H1 (cell line): ENCODE data around the gene TMED5. TPM values are rescaled to one million over a fixed set of nuclear protein-coding genes. Genes with fewer than 3 reads are reported as not detected.

Experiments
- KDM5A ChIP-seq: fragments of 200-600 bp; IDR thresholded peaks from 2 replicates; pipeline ENCODE4 v1.7.1; 2012; ENCODE audit warnings: mild to moderate bottlenecking, low read length, inconsistent platforms, mixed read lengths
- RFX5 ChIP-seq: IDR thresholded peaks from 2 replicates; pipeline ENCODE4 v1.6.1; 2011; ENCODE audit warnings: low read depth, low read length, improper control_type of control experiment, borderline replicate concordance
- SIRT6 ChIP-seq: IDR thresholded peaks from one replicate; pipeline ENCODE4 v1.7.1; 2012; ENCODE audit warnings: low read length, inconsistent platforms
- polyA plus RNA-seq, 7 experiments: library from polyadenylated mRNA; depleted of rRNA in 3 of 7; stranded (reverse) in 5 of 7; unstranded in 2 of 7; fragments of >200 nt in 5 of 7; fragments of 200-250 nt in 2 of 7; gene quantifications; 1 replicate in 5 of 7; 2 replicates in 1 of 7; 4 replicates in 1 of 7; pipeline versions ENCODE4 v1.2.1 to v1.2.3, GENCODE V29; 2011 to 2013; ENCODE audit warnings: missing spikeins in 2 of 7, mixed read lengths in 2 of 7
- total RNA-seq: library from RNA; stranded (reverse); fragmentation: NEBNext Ultra II Directional; extraction: Animal tissue kit (Norgen Biotek cat#: 25700); gene quantifications from 2 replicates; pipeline ENCODE4 v1.2.1, GENCODE V29; 2021
- TF ChIP-seq, protein P1 (sequence below), 3 experiments: IDR thresholded peaks; 1 replicate in 2 of 3; 2 replicates in 1 of 3; pipeline versions ENCODE4 v1.5.1 to v1.6.1; 2011; ENCODE audit warnings: low read length in 3 of 3, mild to moderate bottlenecking in 3 of 3, inconsistent platforms in 2 of 3, low read depth in 1 of 3, moderate library complexity in 1 of 3; ENCODE audit not compliant: insufficient read depth in 1 of 3; ENCODE audit errors: control extremely low read depth in 1 of 3

Gene TMED5
- total and polyA plus RNA-seq, 2 of the 8 experiments (the other 6 are each of a cell fraction or from before 2014, with no cell fraction given): 14.8 to 32.8 TPM

DNA sequence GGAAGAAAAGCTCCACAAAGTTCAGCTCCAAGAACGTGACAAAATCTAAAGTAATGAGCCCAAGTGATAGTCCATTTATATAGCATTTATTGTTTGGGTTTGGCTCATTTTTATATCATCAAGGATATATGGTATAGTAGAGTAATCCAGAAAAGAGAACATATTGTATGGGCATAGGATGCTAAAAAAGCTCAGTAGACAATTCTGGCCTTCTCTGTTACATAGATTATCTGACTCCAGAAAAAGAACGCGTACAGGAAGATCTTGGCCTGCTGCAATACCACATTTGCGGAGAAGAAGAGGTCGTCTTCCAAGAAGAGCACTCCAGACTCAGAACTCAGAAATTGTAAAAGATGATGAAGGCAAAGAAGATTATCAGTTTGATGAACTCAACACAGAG lies 43.8 kb downstream of the TMED5 start (continued):
- TF ChIP-seq, protein P1, sequence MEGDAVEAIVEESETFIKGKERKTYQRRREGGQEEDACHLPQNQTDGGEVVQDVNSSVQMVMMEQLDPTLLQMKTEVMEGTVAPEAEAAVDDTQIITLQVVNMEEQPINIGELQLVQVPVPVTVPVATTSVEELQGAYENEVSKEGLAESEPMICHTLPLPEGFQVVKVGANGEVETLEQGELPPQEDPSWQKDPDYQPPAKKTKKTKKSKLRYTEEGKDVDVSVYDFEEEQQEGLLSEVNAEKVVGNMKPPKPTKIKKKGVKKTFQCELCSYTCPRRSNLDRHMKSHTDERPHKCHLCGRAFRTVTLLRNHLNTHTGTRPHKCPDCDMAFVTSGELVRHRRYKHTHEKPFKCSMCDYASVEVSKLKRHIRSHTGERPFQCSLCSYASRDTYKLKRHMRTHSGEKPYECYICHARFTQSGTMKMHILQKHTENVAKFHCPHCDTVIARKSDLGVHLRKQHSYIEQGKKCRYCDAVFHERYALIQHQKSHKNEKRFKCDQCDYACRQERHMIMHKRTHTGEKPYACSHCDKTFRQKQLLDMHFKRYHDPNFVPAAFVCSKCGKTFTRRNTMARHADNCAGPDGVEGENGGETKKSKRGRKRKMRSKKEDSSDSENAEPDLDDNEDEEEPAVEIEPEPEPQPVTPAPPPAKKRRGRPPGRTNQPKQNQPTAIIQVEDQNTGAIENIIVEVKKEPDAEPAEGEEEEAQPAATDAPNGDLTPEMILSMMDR (IDR thresholded peaks at IDR 0.05; ENCODE audit: control extremely low read depth in 1 of 3, insufficient read depth in 1 of 3, low read depth in 1 of 3, low read length in 3 of 3): no peak
- no peak for TF ChIP-seq RFX5
- TF ChIP-seq SIRT6: no peak
- no peak for TF ChIP-seq KDM5A
